Nephron (organoid): Measurements from ENCODE around the gene ZDHHC14.

Source experiments
- H3K27ac Mint-ChIP-seq, 3 experiments: 2 replicates each; pipeline ENCODE4 v1.8.0; 2020; ENCODE audit warnings: mixed read lengths in 3 of 3, mild to moderate bottlenecking in 2 of 3, moderate library complexity in 1 of 3
- H3K27me3 Mint-ChIP-seq: 2 replicates; pipeline ENCODE4 v1.8.0; 2021; ENCODE audit warnings: low read depth, mild to moderate bottlenecking, moderate library complexity, mixed read lengths
- H3K36me3 Mint-ChIP-seq: 2 replicates; pipeline ENCODE4 v1.8.0; 2020; ENCODE audit warnings: low read depth, mixed read lengths
- H3K4me1 Mint-ChIP-seq: 2 replicates; pipeline ENCODE4 v1.8.0; 2020; ENCODE audit warnings: mixed read lengths
- H3K4me3 Mint-ChIP-seq, 3 experiments: 2 replicates each; pipeline ENCODE4 v1.8.0; 2020; ENCODE audit warnings: mild to moderate bottlenecking in 3 of 3, mixed read lengths in 3 of 3, moderate library complexity in 2 of 3
- H3K9me3 Mint-ChIP-seq: 2 replicates; pipeline ENCODE4 v1.8.0; 2020; ENCODE audit warnings: mixed read lengths
- TF ChIP-seq, protein P1 (sequence below), 3 experiments: fragments of 200-600 bp; sonication (generic); IDR thresholded peaks; one replicate each; pipeline ENCODE4 v1.5.0; 2021; ENCODE audit warnings: antibody characterized with exemption in 3 of 3; ENCODE audit not compliant: unreplicated experiment in 3 of 3

ZDHHC14 gene

DNA sequence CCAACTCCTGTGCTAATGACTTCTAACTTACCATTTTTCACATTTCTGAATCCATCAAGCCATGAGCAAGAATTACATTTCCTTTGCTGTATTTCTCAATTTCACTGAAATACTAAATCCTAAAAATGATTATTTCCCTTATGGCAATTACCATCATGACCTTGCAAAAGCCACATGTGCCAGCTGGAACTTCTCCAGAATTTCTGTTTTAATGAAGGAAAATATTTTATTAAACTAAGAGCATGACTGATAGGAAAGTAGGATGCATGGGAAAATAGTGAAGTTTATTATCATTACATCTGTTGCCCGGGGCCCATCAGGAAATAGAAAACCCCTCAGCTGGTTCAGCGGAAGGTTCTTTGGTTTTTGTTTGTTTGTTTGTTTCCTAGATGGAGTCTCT lies 43.2 kb upstream of the ZDHHC14 start:
- Mint-ChIP-seq H3K4me1 (peaks cover 5% of the 10 kb centered on the region), H3K36me3 (no peaks in the 10 kb centered on the region), H3K27ac (no peak overlapping the region), H3K27me3 (peaks cover 12% of the 10 kb centered on the region), H3K9me3 (no peaks in the 10 kb centered on the region), H3K4me3 (no peak overlapping the region)
- TF ChIP-seq, protein P1, sequence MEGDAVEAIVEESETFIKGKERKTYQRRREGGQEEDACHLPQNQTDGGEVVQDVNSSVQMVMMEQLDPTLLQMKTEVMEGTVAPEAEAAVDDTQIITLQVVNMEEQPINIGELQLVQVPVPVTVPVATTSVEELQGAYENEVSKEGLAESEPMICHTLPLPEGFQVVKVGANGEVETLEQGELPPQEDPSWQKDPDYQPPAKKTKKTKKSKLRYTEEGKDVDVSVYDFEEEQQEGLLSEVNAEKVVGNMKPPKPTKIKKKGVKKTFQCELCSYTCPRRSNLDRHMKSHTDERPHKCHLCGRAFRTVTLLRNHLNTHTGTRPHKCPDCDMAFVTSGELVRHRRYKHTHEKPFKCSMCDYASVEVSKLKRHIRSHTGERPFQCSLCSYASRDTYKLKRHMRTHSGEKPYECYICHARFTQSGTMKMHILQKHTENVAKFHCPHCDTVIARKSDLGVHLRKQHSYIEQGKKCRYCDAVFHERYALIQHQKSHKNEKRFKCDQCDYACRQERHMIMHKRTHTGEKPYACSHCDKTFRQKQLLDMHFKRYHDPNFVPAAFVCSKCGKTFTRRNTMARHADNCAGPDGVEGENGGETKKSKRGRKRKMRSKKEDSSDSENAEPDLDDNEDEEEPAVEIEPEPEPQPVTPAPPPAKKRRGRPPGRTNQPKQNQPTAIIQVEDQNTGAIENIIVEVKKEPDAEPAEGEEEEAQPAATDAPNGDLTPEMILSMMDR (IDR thresholded peaks at IDR 0.05; ENCODE audit: unreplicated experiment in 3 of 3): no peak

GRCh38 chr6:157339432-157339831 lies 41.6 kb upstream of the ZDHHC14 start:
- Mint-ChIP-seq H3K27me3 (peaks cover 19% of the 10 kb centered on the region), H3K9me3 (no peaks in the 10 kb centered on the region), H3K27ac (no peak overlapping the region), H3K36me3 (no peaks in the 10 kb centered on the region), H3K4me3 (no peak overlapping the region), H3K4me1 (no peaks in the 10 kb centered on the region)
- TF ChIP-seq, protein P1 (IDR thresholded peaks at IDR 0.05; ENCODE audit: unreplicated experiment in 3 of 3): no peak

GRCh38 chr6:157343732-157344131 lies 37.3 kb upstream of the ZDHHC14 start:
- Mint-ChIP-seq H3K4me3 (no peak overlapping the region), H3K27me3 (peaks cover 23% of the 10 kb centered on the region), H3K4me1 (no peaks in the 10 kb centered on the region), H3K36me3 (no peaks in the 10 kb centered on the region), H3K9me3 (peaks cover 7% of the 10 kb centered on the region), H3K27ac (no peak overlapping the region)
- TF ChIP-seq, protein P1 (IDR thresholded peaks at IDR 0.05; ENCODE audit: unreplicated experiment in 3 of 3): no peak

GRCh38 chr6:157346373-157346772 lies 34.6 kb upstream of the ZDHHC14 start:
- Mint-ChIP-seq H3K4me1 (no peaks in the 10 kb centered on the region), H3K27ac (no peak overlapping the region), H3K36me3 (no peaks in the 10 kb centered on the region), H3K27me3 (peaks cover 21% of the 10 kb centered on the region), H3K4me3 (no peak overlapping the region), H3K9me3 (peaks cover 14% of the 10 kb centered on the region)
- TF ChIP-seq, protein P1 (IDR thresholded peaks at IDR 0.05; ENCODE audit: unreplicated experiment in 3 of 3): no peak

DNA sequence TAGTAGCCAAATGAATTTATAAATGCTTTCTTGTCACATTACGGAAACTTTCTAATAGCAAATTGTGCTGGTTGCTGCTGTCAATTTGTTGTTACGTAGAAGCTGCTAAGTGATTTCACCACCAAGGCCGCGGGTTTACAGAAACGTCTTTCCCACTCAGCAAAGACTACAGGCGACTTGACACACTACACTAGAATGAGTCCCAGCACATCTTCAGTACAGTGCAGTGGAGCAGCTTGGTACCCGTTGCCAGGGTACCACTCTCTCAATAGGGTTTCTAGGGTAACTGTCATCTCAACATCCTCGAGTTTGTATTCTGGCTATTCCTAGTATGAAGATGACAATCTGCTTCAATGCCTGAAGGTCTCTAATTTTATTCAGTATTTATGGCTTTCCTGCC lies 22.7 kb upstream of the ZDHHC14 start:
- Mint-ChIP-seq H3K4me3 (no peak overlapping the region), H3K27me3 (peaks cover 8% of the 10 kb centered on the region), H3K9me3 (peaks cover 5% of the 10 kb centered on the region), H3K4me1 (no peaks in the 10 kb centered on the region), H3K27ac (no peak overlapping the region), H3K36me3 (no peaks in the 10 kb centered on the region)
- TF ChIP-seq, protein P1 (IDR thresholded peaks at IDR 0.05; ENCODE audit: unreplicated experiment in 3 of 3): no peak

- no peaks in the 10 kb centered on the region for H3K36me3 Mint-ChIP-seq
- TF ChIP-seq, protein P1 (IDR thresholded peaks at IDR 0.05; ENCODE audit: unreplicated experiment in 3 of 3): no peak
- no peak overlapping the region for H3K27ac Mint-ChIP-seq
- H3K4me3 Mint-ChIP-seq: no peak overlapping the region
- H3K27me3 Mint-ChIP-seq: peaks cover 7% of the 10 kb centered on the region
- H3K9me3 Mint-ChIP-seq: no peaks in the 10 kb centered on the region
- H3K4me1 Mint-ChIP-seq: no peaks in the 10 kb centered on the region
These were observed 19.1 kb upstream of the ZDHHC14 start for GRCh38 chr6:157361886-157362285.
